ENCODE data around the gene ARID3B. TPM values are rescaled to one million over a fixed set of nuclear protein-coding genes. Genes with fewer than 3 reads are reported as not detected.
"Not testable (repeated sequence)": the region's sequence is repeated elsewhere in the genome, so short reads cannot be mapped to it uniquely, and the experiment has no call there.

ARID3B gene
- total RNA-seq, 2 experiments from 2014 or later: 14.2 to 15.9 TPM

DNA sequence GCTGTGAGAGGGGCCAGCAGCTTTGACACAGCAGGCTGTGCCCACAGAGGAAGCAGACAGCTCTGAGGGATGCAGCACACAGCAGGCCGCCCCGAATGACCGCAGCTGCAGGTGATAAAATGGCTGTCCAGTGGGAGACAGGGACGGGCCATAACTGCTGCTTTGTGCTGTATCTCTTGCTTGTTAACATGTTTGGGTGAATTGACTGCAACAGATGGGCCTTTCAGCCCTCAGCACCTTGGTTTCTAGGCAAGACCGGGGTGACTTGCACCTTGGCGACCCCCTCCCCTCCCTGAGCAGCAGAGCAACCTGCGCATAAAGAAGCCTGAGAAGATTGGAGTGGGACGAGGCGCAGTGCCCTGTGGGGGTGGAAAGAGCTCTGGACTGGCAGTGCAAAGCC lies 38.0 kb downstream of the ARID3B start:
- H3K27ac Mint-ChIP-seq: no peak overlapping the region
- CTCF ChIA-PET: interaction anchor here (0.6 kb wide), 1 partner anchor 274 kb away, joined by 3 read pairs; no protein-coding TSS in a partner anchor
- no peak for DNase-seq
- H3K27me3 Mint-ChIP-seq (ENCODE audit: low read depth): no peaks in the 10 kb centered on the region
- peaks cover 7% of the 10 kb centered on the region for H3K36me3 Mint-ChIP-seq (ENCODE audit: low read depth)
- H3K9me3 Mint-ChIP-seq: no peaks in the 10 kb centered on the region
- peaks cover 5% of the 10 kb centered on the region for H3K4me1 Mint-ChIP-seq (ENCODE audit: low read depth)
- intact Hi-C loops (cut with micrococcal nuclease): no loop called here
- no peak overlapping the region for H3K4me3 Mint-ChIP-seq

GRCh38 chr15:74580538-74581350 lies 39.7 kb downstream of the ARID3B start:
- intact Hi-C loops (cut with micrococcal nuclease): no loop called here

GRCh38 chr15:74584204-74584603 lies 43.2 kb downstream of the ARID3B start:
- H3K4me3 Mint-ChIP-seq: no peak overlapping the region
- no peak overlapping the region for H3K27ac Mint-ChIP-seq
- CTCF ChIA-PET: interaction anchor here (0.5 kb wide), 1 partner anchor 9 kb away, joined by 3 read pairs; no protein-coding TSS in a partner anchor
- H3K36me3 Mint-ChIP-seq (ENCODE audit: low read depth): no peaks in the 10 kb centered on the region
- no peak for DNase-seq
- intact Hi-C loops (cut with micrococcal nuclease): no loop called here
- no peaks in the 10 kb centered on the region for H3K27me3 Mint-ChIP-seq (ENCODE audit: low read depth)
- H3K4me1 Mint-ChIP-seq (ENCODE audit: low read depth): no peaks in the 10 kb centered on the region
- no peaks in the 10 kb centered on the region for H3K9me3 Mint-ChIP-seq

More at GRCh38 chr15:74580538-74581350, 39.7 kb downstream of the ARID3B start:
- Mint-ChIP-seq H3K4me3 (no peak overlapping the region), H3K27me3 (ENCODE audit: low read depth) (no peaks in the 10 kb centered on the region), H3K9me3 (no peaks in the 10 kb centered on the region), H3K36me3 (ENCODE audit: low read depth) (no peaks in the 10 kb centered on the region), H3K4me1 (ENCODE audit: low read depth) (no peaks in the 10 kb centered on the region), H3K27ac (peak overlapping the region; percentile 11)
- DNase-seq: no peak
- CTCF ChIA-PET: interaction anchor here (0.6 kb wide), 1 partner anchor 208 kb away, joined by 3 read pairs; no protein-coding TSS in a partner anchor

DNA sequence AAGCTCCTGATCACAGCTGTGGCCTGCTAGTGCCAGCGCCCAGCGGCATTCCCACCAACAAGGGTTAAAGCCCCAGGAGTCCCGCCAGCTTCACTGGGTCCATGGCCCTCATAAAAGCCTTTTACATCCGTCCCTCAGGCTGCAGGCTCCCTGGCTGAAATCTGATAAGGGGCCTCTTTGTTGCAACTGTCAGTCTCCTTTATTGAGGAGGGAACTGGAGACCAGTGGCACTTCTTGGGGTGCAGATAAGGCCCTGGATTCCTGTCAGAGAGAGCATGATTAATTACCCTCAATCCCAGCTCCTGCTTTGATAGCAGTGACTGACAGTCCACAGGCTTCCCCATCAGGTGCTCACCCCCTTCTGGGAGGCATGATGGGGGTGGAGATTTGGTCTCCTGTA lies 43.8 kb downstream of the ARID3B start:
- Mint-ChIP-seq H3K27me3 (ENCODE audit: low read depth) (no peaks in the 10 kb centered on the region), H3K9me3 (no peaks in the 10 kb centered on the region), H3K36me3 (ENCODE audit: low read depth) (no peaks in the 10 kb centered on the region), H3K4me1 (ENCODE audit: low read depth) (no peaks in the 10 kb centered on the region), H3K27ac (no peak overlapping the region), H3K4me3 (no peak overlapping the region)
- intact Hi-C loops (cut with micrococcal nuclease): no loop called here
- DNase-seq: no peak
- CTCF ChIA-PET: interaction anchor here (0.6 kb wide), 1 partner anchor 261 kb away, joined by 3 read pairs; no protein-coding TSS in a partner anchor

GRCh38 chr15:74585191-74585590 lies 44.2 kb downstream of the ARID3B start:
- CTCF ChIA-PET: interaction anchor here (0.6 kb wide), 1 partner anchor 262 kb away, joined by 3 read pairs; no protein-coding TSS in a partner anchor
- Mint-ChIP-seq H3K4me3 (no peak overlapping the region), H3K27me3 (ENCODE audit: low read depth) (no peaks in the 10 kb centered on the region), H3K4me1 (ENCODE audit: low read depth) (no peaks in the 10 kb centered on the region), H3K36me3 (ENCODE audit: low read depth) (no peaks in the 10 kb centered on the region), H3K27ac (no peak overlapping the region), H3K9me3 (no peaks in the 10 kb centered on the region)
- intact Hi-C loops (cut with micrococcal nuclease): no loop called here
- DNase-seq: no peak

- no peaks in the 10 kb centered on the region for H3K9me3 Mint-ChIP-seq
- no peak overlapping the region for H3K4me3 Mint-ChIP-seq
- no peak overlapping the region for H3K27ac Mint-ChIP-seq
- no peaks in the 10 kb centered on the region for H3K4me1 Mint-ChIP-seq (ENCODE audit: low read depth)
- no peaks in the 10 kb centered on the region for H3K36me3 Mint-ChIP-seq (ENCODE audit: low read depth)
- intact Hi-C loops (cut with micrococcal nuclease): no loop called here
- DNase-seq: no peak
- CTCF ChIA-PET: no interaction called here
- no peaks in the 10 kb centered on the region for H3K27me3 Mint-ChIP-seq (ENCODE audit: low read depth)
These were observed 44.8 kb downstream of the ARID3B start for GRCh38 chr15:74585857-74586256.

DNA sequence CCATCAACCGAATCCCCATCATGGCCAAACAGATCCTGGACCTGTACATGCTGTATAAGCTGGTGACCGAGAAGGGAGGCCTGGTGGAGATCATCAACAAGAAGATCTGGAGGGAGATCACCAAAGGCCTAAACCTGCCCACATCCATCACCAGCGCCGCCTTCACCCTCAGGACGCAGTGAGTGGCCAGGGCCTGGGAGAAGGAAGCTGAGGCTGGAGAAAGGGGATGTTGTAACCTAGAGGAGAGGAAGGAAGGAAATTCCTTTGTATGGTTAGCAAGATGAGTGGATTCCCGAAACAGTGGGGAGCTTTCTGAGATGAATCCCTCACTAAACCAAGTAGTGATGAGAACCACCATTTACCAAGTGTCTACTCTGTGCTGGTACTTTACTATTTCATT lies 48.8 kb downstream of the ARID3B start:
- CTCF ChIA-PET: interaction anchor here (1.0 kb wide), 1 partner anchor 36 kb away, joined by 3 read pairs; no protein-coding TSS in a partner anchor
- Mint-ChIP-seq H3K27me3 (ENCODE audit: low read depth) (no peaks in the 10 kb centered on the region), H3K27ac (no peak overlapping the region), H3K36me3 (ENCODE audit: low read depth) (peaks cover 5% of the 10 kb centered on the region), H3K9me3 (no peaks in the 10 kb centered on the region), H3K4me3 (no peak overlapping the region), H3K4me1 (ENCODE audit: low read depth) (no peaks in the 10 kb centered on the region)
- DNase-seq: no peak
- intact Hi-C loops (cut with micrococcal nuclease): no loop called here

DNA sequence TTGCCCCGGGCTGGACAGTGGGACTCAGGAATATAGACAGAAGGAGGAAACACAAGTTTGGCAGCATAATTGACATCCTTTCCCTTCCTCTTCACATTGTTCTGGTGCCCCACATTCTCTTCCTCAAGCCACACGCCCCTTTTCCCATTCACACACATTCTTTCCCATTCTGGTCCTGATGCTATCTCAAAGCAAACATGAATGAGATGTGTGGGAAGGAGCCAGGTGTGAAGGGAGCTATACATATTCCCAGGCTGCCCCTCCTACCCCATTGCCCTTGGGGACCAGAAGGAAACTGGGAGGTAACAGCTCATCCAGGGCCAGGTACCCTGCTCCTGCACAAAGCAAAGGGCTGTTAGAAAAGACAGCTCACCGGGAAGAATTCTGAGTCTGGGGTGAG lies 51.2 kb downstream of the ARID3B start:
- H3K27me3 Mint-ChIP-seq (ENCODE audit: low read depth): no peaks in the 10 kb centered on the region
- H3K9me3 Mint-ChIP-seq: no peaks in the 10 kb centered on the region
- no peaks in the 10 kb centered on the region for H3K4me1 Mint-ChIP-seq (ENCODE audit: low read depth)
- no peak overlapping the region for H3K4me3 Mint-ChIP-seq
- CTCF ChIA-PET: interaction anchor here (0.6 kb wide), 1 partner anchor 84 kb away, joined by 3 read pairs; no protein-coding TSS in a partner anchor
- peaks cover 5% of the 10 kb centered on the region for H3K36me3 Mint-ChIP-seq (ENCODE audit: low read depth)
- peak overlapping the region; percentile 24 for H3K27ac Mint-ChIP-seq
- intact Hi-C loops (cut with micrococcal nuclease): no loop called here
- no peak for DNase-seq

DNA sequence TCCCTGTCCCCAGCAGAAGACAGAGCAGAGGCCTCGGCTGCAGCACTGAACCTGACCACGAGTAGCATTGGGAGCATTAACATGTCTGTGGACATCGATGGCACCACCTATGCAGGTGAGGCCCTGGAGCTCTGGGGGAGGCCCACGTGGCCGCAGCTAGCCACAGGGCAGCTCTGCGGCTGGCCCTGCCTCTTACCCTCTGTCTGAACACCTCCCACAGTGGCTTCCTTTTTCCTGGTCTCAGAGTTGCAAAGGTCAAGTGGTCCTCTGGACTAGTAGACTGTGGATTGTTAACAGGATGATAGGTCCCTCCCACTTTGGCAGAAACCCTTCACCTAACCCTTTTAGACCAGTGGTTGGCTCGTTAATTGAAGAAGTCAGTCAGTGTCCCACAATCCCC lies 52.1 kb downstream of the ARID3B start:
- no peaks in the 10 kb centered on the region for H3K27me3 Mint-ChIP-seq (ENCODE audit: low read depth)
- H3K9me3 Mint-ChIP-seq: no peaks in the 10 kb centered on the region
- CTCF ChIA-PET: interaction anchor here (1.2 kb wide), 1 partner anchor 39 kb away, joined by 3 read pairs; no protein-coding TSS in a partner anchor

GRCh38 chr15:74594455-74594854 lies 53.4 kb downstream of the ARID3B start:
- Mint-ChIP-seq H3K27ac (no peak overlapping the region), H3K4me3 (no peak overlapping the region), H3K27me3 (ENCODE audit: low read depth) (no peaks in the 10 kb centered on the region), H3K9me3 (no peaks in the 10 kb centered on the region), H3K36me3 (ENCODE audit: low read depth) (peaks cover 11% of the 10 kb centered on the region), H3K4me1 (ENCODE audit: low read depth) (peaks cover 18% of the 10 kb centered on the region)
- no peak for DNase-seq
- intact Hi-C loops (cut with micrococcal nuclease): no loop called here
- CTCF ChIA-PET: no interaction called here

More for the DNA sequence above, 52.1 kb downstream of the ARID3B start:
- H3K4me1 Mint-ChIP-seq (ENCODE audit: low read depth): peaks cover 5% of the 10 kb centered on the region
- H3K4me3 Mint-ChIP-seq: no peak overlapping the region
- intact Hi-C loops (cut with micrococcal nuclease): no loop called here
- DNase-seq: no peak
- H3K36me3 Mint-ChIP-seq (ENCODE audit: low read depth): peaks cover 5% of the 10 kb centered on the region
- no peak overlapping the region for H3K27ac Mint-ChIP-seq

- intact Hi-C loops (cut with micrococcal nuclease): no loop called here
- no peak for DNase-seq
- no peaks in the 10 kb centered on the region for H3K9me3 Mint-ChIP-seq
- H3K4me3 Mint-ChIP-seq: no peak overlapping the region
- peaks cover 20% of the 10 kb centered on the region for H3K4me1 Mint-ChIP-seq (ENCODE audit: low read depth)
- H3K36me3 Mint-ChIP-seq (ENCODE audit: low read depth): peaks cover 11% of the 10 kb centered on the region
- no peaks in the 10 kb centered on the region for H3K27me3 Mint-ChIP-seq (ENCODE audit: low read depth)
- CTCF ChIA-PET: no interaction called here
- H3K27ac Mint-ChIP-seq: no peak overlapping the region
These were observed 54.3 kb downstream of the ARID3B start for GRCh38 chr15:74595271-74595670.

- Mint-ChIP-seq H3K4me1 (ENCODE audit: low read depth) (peaks cover 20% of the 10 kb centered on the region), H3K27ac (peak overlapping the region; percentile 0), H3K36me3 (ENCODE audit: low read depth) (peaks cover 11% of the 10 kb centered on the region)
- intact Hi-C loops (cut with micrococcal nuclease); H3K4me3 Mint-ChIP-seq; H3K27me3 Mint-ChIP-seq (ENCODE audit: low read depth); DNase-seq; H3K9me3 Mint-ChIP-seq: not testable (repeated sequence)
- CTCF ChIA-PET: interaction anchor here (0.7 kb wide), 1 partner anchor 173 kb away, joined by 3 read pairs; no protein-coding TSS in a partner anchor
These were observed 55.7 kb downstream of the ARID3B start for GRCh38 chr15:74596736-74597135.
